HG02938 (cell line): ENCODE data around the gene RRP1.

ENCODE experiments used
- ATAC-seq: cut with Tn5 transposase; IDR thresholded peaks from one replicate; pipeline ENCODE4 v1.9.1; 2021; ENCODE audit warnings: mild to moderate bottlenecking, moderate library complexity; ENCODE audit not compliant: unreplicated experiment

RRP1 gene

GRCh38 chr21:43758111-43758641 lies 31.2 kb upstream of the RRP1 start:
- ATAC-seq, result no peak

GRCh38 chr21:43758811-43759210 lies 30.6 kb upstream of the RRP1 start:
- ATAC-seq, result no peak

GRCh38 chr21:43759651-43760050 lies 29.7 kb upstream of the RRP1 start:
- ATAC-seq, result no peak

- ATAC-seq, result no peak
Measured at GRCh38 chr21:43760391-43760958, 28.9 kb upstream of the RRP1 start.

- ATAC-seq, result no peak
Measured at GRCh38 chr21:43761886-43762285, 27.5 kb upstream of the RRP1 start.

GRCh38 chr21:43762303-43763128 lies 26.9 kb upstream of the RRP1 start:
- no peak for ATAC-seq

- no peak for ATAC-seq
Measured at GRCh38 chr21:43763901-43764523, 25.4 kb upstream of the RRP1 start.

- ATAC-seq, result no peak
Measured at GRCh38 chr21:43764576-43765495, 24.5 kb upstream of the RRP1 start.

- ATAC-seq, result no peak
Measured at GRCh38 chr21:43766734-43767497, 22.5 kb upstream of the RRP1 start.

GRCh38 chr21:43767498-43767983 lies 21.8 kb upstream of the RRP1 start:
- no peak for ATAC-seq

- ATAC-seq, result no peak
Measured at GRCh38 chr21:43767984-43768867, 21.2 kb upstream of the RRP1 start.

GRCh38 chr21:43768868-43769167 lies 20.6 kb upstream of the RRP1 start:
- no peak for ATAC-seq

GRCh38 chr21:43769325-43769958 lies 19.9 kb upstream of the RRP1 start:
- no peak for ATAC-seq

GRCh38 chr21:43770066-43770655 lies 19.2 kb upstream of the RRP1 start:
- no peak for ATAC-seq

- no peak for ATAC-seq
Measured at GRCh38 chr21:43771199-43771675, 18.1 kb upstream of the RRP1 start.

- no peak for ATAC-seq
Measured at GRCh38 chr21:43771698-43772424, 17.5 kb upstream of the RRP1 start.

- no peak for ATAC-seq
Measured at GRCh38 chr21:43772425-43772821, 17.0 kb upstream of the RRP1 start.
